SK-N-SH (cell line): ENCODE results near the gene CBLN1. TPM values are rescaled to one million over a fixed set of nuclear protein-coding genes. Genes with fewer than 3 reads are reported as not detected.

Experiments
- CTCF ChIA-PET: fragments of 300-600, 350-600 bp; formaldehyde crosslinking; extraction: SDS; loops from one replicate; lab custom pipeline; 2021; lab: Yijun Ruan, JAX
- POLR2A ChIA-PET: fragments of 350-600 bp; sonication (Branson Sonifier 250); formaldehyde crosslinking; extraction: SDS; loops from one replicate; lab custom pipeline; 2020; ENCODE audit warnings: antibody characterized with exemption, inconsistent platforms; lab: Yijun Ruan, JAX
- DNase-seq: peaks from one replicate; pipeline ENCODE4 v3.0.0; 2012
- H2AFZ ChIP-seq: fragments of 200-600 bp; sonication (generic); 2 replicates; pipeline ENCODE4 v1.8.1; 2016; ENCODE audit warnings: antibody characterized with exemption, mild to moderate bottlenecking, low read depth
- H3F3A ChIP-seq: fragments of 200-600 bp; sonication (generic); replicated peaks from 2 replicates; pipeline ENCODE3; 2016; ENCODE audit warnings: antibody characterized with exemption, mild to moderate bottlenecking; ENCODE audit not compliant: insufficient read depth
- H3K27ac ChIP-seq, 2 experiments: fragments of 200-500 bp in 1 of 2; fragments of 200-600 bp in 1 of 2; sonication (Bioruptor generic) in 1 of 2; sonication (generic), shearing (Covaris generic) in 1 of 2; 2 replicates each; pipeline versions ENCODE4 v1.5.1 to v1.6.1; 2014 to 2016; ENCODE audit warnings: low read depth in 2 of 2, inconsistent platforms in 1 of 2, low read length in 1 of 2, mild to moderate bottlenecking in 1 of 2, mixed read lengths in 1 of 2
- H3K27me3 ChIP-seq: fragments of 200-600 bp; sonication (generic), shearing (Covaris generic); 2 replicates; pipeline ENCODE4 v1.6.1; 2016; ENCODE audit warnings: mixed run types; ENCODE audit not compliant: insufficient read depth
- H3K36me3 ChIP-seq, 2 experiments: fragments of 200-500 bp in 1 of 2; fragments of 200-600 bp in 1 of 2; sonication (Bioruptor generic) in 1 of 2; sonication (generic) in 1 of 2; replicated peaks in 1 of 2; 2 replicates each; pipeline versions ENCODE3 to v1.5.1; 2014 to 2016; ENCODE audit warnings: low read length in 1 of 2, mild to moderate bottlenecking in 1 of 2; ENCODE audit not compliant: insufficient read depth in 2 of 2, control insufficient read depth in 1 of 2
- H3K4me1 ChIP-seq, 2 experiments: fragments of 200-500 bp in 1 of 2; fragments of 200-600 bp in 1 of 2; sonication (Bioruptor generic) in 1 of 2; sonication (generic), shearing (Covaris generic) in 1 of 2; 2 replicates each; pipeline versions ENCODE4 v1.5.1 to v1.6.1; 2014 to 2016; ENCODE audit warnings: low read depth in 1 of 2, low read length in 1 of 2, mixed run types in 1 of 2; ENCODE audit not compliant: insufficient read depth in 2 of 2, control insufficient read depth in 1 of 2
- H3K4me2 ChIP-seq: fragments of 200-600 bp; sonication (generic), shearing (Covaris generic); 2 replicates; pipeline ENCODE4 v1.6.1; 2017; ENCODE audit warnings: mixed run types
- H3K4me3 ChIP-seq, 2 experiments: fragments of 200-500 bp in 1 of 2; fragments of 200-600 bp in 1 of 2; sonication (Bioruptor generic) in 1 of 2; sonication (generic), shearing (Covaris generic) in 1 of 2; 2 replicates each; pipeline versions ENCODE4 v1.5.1 to v1.8.1; 2014 to 2016; ENCODE audit warnings: low read depth in 2 of 2, inconsistent platforms in 1 of 2, low read length in 1 of 2, mild to moderate bottlenecking in 1 of 2, mixed read lengths in 1 of 2, moderate library complexity in 1 of 2
- H3K79me2 ChIP-seq: fragments of 200-600 bp; sonication (generic); 2 replicates; pipeline ENCODE4 v1.8.1; 2017; ENCODE audit warnings: mild to moderate bottlenecking; ENCODE audit not compliant: insufficient read depth
- H3K9ac ChIP-seq: fragments of 200-600 bp; sonication (generic); 2 replicates; pipeline ENCODE4 v1.6.1; 2017; ENCODE audit warnings: mixed run types
- H3K9me2 ChIP-seq: fragments of 200-600 bp; sonication (generic); 2 replicates; pipeline ENCODE4 v1.6.1; 2017; ENCODE audit warnings: mixed run types
- H3K9me3 ChIP-seq: fragments of 200-600 bp; sonication (generic); 2 replicates; pipeline ENCODE4 v1.6.1; 2017; ENCODE audit warnings: mixed run types, mild to moderate bottlenecking, moderate library complexity
- H4K20me1 ChIP-seq: fragments of 200-600 bp; sonication (generic); 2 replicates; pipeline ENCODE4 v1.6.1; 2017; ENCODE audit warnings: mild to moderate bottlenecking, mixed run types; ENCODE audit not compliant: insufficient read depth
- CTCF ChIP-seq: fragments of 200-600 bp; sonication (generic); IDR thresholded peaks from 2 replicates; pipeline ENCODE4 v1.6.1; 2017; ENCODE audit warnings: antibody characterized with exemption, mild to moderate bottlenecking, moderate library complexity
- EZH2phosphoT487 ChIP-seq: fragments of 200-600 bp; sonication (generic); IDR thresholded peaks from 2 replicates; pipeline ENCODE4 v1.6.1; 2017; ENCODE audit warnings: low read depth, mixed run types, mild to moderate bottlenecking, antibody characterized with exemption, moderate library complexity, borderline replicate concordance
- FOXM1 ChIP-seq: IDR thresholded peaks from 2 replicates; pipeline ENCODE4 v1.4.0; 2012; ENCODE audit warnings: low read depth, mild to moderate bottlenecking
- GATA2 ChIP-seq: sonication (generic); formaldehyde crosslinking; IDR thresholded peaks from 2 replicates; pipeline ENCODE4 v1.5.0; 2020; ENCODE audit warnings: mild to moderate bottlenecking, missing genetic modification reagents
- MAX ChIP-seq: IDR thresholded peaks from 2 replicates; pipeline ENCODE4 v1.4.0; 2012; ENCODE audit warnings: low read depth
- NFIC ChIP-seq: IDR thresholded peaks from 2 replicates; pipeline ENCODE4 v1.4.0; 2012; ENCODE audit warnings: borderline replicate concordance
- SIN3A ChIP-seq: IDR thresholded peaks from 2 replicates; pipeline ENCODE4 v1.6.1; 2012; ENCODE audit warnings: low read depth, mild to moderate bottlenecking, low read length, moderate library complexity, borderline replicate concordance
- SMC3 ChIP-seq: IDR thresholded peaks from 2 replicates; pipeline ENCODE4 v1.6.1; 2012; ENCODE audit warnings: low read depth, low read length, improper control_type of control experiment
- YY1 ChIP-seq: IDR thresholded peaks from 2 replicates; pipeline ENCODE4 v1.4.0; 2012; ENCODE audit warnings: low read depth, mild to moderate bottlenecking
- ZBTB33 ChIP-seq: IDR thresholded peaks from 2 replicates; pipeline ENCODE4 v1.4.0; 2012; ENCODE audit warnings: low read depth, borderline replicate concordance
- WGBS: methylation state at CpG from one replicate; pipeline ENCODE4 v1.1.6; 2017; ENCODE audit warnings: low lambda C conversion rate; 5-methylcytosine and 5-hydroxymethylcytosine counted together
- polyA plus RNA-seq, 3 experiments: library from polyadenylated mRNA; depleted of rRNA; stranded (reverse); fragments of >200 nt; gene quantifications; 2 replicates each; pipeline ENCODE4 v1.2.3, GENCODE V29; 2012
- TF ChIP-seq, protein P1 (sequence below): IDR thresholded peaks from 2 replicates; pipeline ENCODE4; 2012

Gene CBLN1
- polyA plus RNA-seq, 1 of the 3 experiments (the other 2 are of a cell fraction) = not detected

DNA sequence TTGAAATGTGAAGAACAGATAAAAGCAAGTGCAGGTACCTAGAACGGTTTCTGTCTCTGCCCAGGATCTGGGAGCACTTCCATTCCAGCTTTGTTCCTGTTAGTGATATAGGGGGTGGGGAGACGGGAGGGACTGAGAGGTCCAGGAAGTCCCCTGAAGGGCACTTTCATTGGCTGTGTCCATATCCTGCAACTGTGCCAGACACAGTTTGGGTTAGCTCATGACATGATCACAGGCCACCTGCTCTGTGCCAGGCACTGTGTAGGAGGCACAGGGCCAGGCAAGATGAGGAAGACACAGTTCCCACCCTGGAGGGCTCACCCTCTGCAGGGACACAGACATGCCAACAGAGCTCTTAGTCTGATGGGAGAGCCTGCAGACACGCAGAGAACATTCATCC, 7.9 kb downstream of the CBLN1 start:
- no peak overlapping the region for H2AFZ ChIP-seq
- ChIA-PET CTCF (interaction anchor here (0.8 kb wide), 1 partner anchor 9 kb away, joined by 4 read pairs; no protein-coding TSS in a partner anchor), POLR2A (no interaction called here)
- DNase-seq = no peak
- H3F3A ChIP-seq = no peaks in the 10 kb centered on the region
- WGBS = 16% methylated on average over 3 of the region's 3 CpGs
- H3K36me3 ChIP-seq = no peaks in the 10 kb centered on the region
- H3K9ac ChIP-seq = no peak overlapping the region
- H3K27ac ChIP-seq = no peak overlapping the region
- no peaks in the 10 kb centered on the region for H3K27me3 ChIP-seq
- no peaks in the 10 kb centered on the region for H3K9me2 ChIP-seq
- H3K4me3 ChIP-seq = no peak overlapping the region
- no peak for TF ChIP-seq YY1
- TF ChIP-seq GATA2 (CRISPR knock-in tag) = no peak
- no peak for TF ChIP-seq CTCF
- no peak for TF ChIP-seq EZH2phosphoT487
- TF ChIP-seq SMC3 = no peak
- TF ChIP-seq NFIC = no peak
- no peak for TF ChIP-seq MAX
- no peaks in the 10 kb centered on the region; a peak in 1 of 4 replicates for H3K4me1 ChIP-seq
- H3K9me3 ChIP-seq = no peaks in the 10 kb centered on the region
- H3K79me2 ChIP-seq = no peaks in the 10 kb centered on the region
- no peak overlapping the region for H3K4me2 ChIP-seq
- no peaks in the 10 kb centered on the region for H4K20me1 ChIP-seq

DNA sequence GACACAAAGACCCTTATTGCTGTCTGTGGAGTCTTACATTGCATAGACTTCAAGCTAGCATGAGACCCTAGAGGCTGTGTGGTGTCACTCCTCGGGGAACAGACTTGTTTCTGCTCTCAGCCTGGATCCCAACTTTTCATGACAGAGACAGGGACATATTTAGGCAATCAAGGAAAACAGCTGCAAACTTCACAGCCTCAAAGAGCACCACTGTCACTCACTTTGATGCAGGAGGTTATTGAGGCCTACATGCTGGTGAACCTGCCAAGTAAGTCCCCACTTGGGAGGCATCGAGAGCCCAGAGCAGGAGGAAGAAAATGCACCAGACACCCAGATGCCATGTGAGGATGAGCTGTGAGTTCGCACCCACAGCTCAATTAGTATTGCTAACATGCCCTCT, 10.3 kb downstream of the CBLN1 start:
- no peaks in the 10 kb centered on the region for H3K9me2 ChIP-seq
- H3K4me1 ChIP-seq = no peaks in the 10 kb centered on the region; a peak in 1 of 4 replicates
- H2AFZ ChIP-seq = no peak overlapping the region
- CTCF ChIA-PET = interaction anchor here (0.8 kb wide), 1 partner anchor 78 kb away, joined by 3 read pairs; no protein-coding TSS in a partner anchor
- no peak overlapping the region for H3K27ac ChIP-seq
- no peak for TF ChIP-seq NFIC
- no peaks in the 10 kb centered on the region for H3K36me3 ChIP-seq
- no peak for DNase-seq
- H4K20me1 ChIP-seq = no peaks in the 10 kb centered on the region
- no peak overlapping the region for H3K9ac ChIP-seq
- H3F3A ChIP-seq = no peaks in the 10 kb centered on the region
- no peaks in the 10 kb centered on the region for H3K79me2 ChIP-seq
- H3K9me3 ChIP-seq = no peaks in the 10 kb centered on the region
- 2% methylated on average over 3 of the region's 3 CpGs for WGBS
- POLR2A ChIA-PET = interaction anchor here (0.8 kb wide), 1 partner anchor 11 kb away, joined by 3 read pairs; no protein-coding TSS in a partner anchor
- no peak overlapping the region for H3K4me3 ChIP-seq
- no peaks in the 10 kb centered on the region for H3K27me3 ChIP-seq
- no peak overlapping the region for H3K4me2 ChIP-seq

DNA sequence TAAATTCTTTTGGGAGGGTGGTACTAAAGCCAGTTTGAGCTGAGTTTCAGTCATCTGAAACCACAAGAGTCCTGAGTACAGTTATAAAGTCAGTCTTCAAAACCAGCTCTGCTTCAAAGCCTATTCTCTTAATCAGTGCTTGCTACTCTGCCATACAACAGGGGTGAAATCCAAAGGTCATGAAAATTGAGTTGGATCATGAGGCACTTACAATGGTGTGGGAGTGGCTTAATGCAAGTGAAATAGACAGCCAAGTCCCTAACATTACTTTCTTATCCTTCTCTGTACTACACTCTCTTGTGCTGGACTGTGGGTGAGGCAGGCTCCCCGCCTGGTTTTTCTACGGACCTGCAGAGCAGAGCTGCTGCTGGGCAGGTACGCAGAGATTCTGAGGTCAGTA, 12.4 kb downstream of the CBLN1 start:
- POLR2A ChIA-PET = no interaction called here
- H3K9ac ChIP-seq = no peak overlapping the region
- no peak for DNase-seq
- no peaks in the 10 kb centered on the region for H3K79me2 ChIP-seq
- H3K4me1 ChIP-seq = no peaks in the 10 kb centered on the region; a peak in 1 of 4 replicates
- CTCF ChIA-PET = interaction anchor here (2.6 kb wide), 1 partner anchor 8 kb away, joined by 8 read pairs; no protein-coding TSS in a partner anchor
- H3F3A ChIP-seq = no peaks in the 10 kb centered on the region
- H3K27ac ChIP-seq = no peak overlapping the region
- no peak overlapping the region for H3K4me2 ChIP-seq
- no peak overlapping the region for H2AFZ ChIP-seq
- H3K4me3 ChIP-seq = no peak overlapping the region
- H3K9me3 ChIP-seq = no peaks in the 10 kb centered on the region
- H4K20me1 ChIP-seq = no peaks in the 10 kb centered on the region
- 5% methylated on average over 3 of the region's 3 CpGs for WGBS
- H3K27me3 ChIP-seq = no peaks in the 10 kb centered on the region
- no peaks in the 10 kb centered on the region for H3K9me2 ChIP-seq
- no peaks in the 10 kb centered on the region for H3K36me3 ChIP-seq
- TF ChIP-seq, protein P1, sequence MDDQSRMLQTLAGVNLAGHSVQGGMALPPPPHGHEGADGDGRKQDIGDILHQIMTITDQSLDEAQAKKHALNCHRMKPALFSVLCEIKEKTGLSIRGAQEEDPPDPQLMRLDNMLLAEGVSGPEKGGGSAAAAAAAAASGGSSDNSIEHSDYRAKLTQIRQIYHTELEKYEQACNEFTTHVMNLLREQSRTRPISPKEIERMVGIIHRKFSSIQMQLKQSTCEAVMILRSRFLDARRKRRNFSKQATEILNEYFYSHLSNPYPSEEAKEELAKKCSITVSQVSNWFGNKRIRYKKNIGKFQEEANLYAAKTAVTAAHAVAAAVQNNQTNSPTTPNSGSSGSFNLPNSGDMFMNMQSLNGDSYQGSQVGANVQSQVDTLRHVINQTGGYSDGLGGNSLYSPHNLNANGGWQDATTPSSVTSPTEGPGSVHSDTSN = no peak
- TF ChIP-seq FOXM1 (no peak), SIN3A (no peak), SMC3 (no peak), ZBTB33 (no peak), CTCF (no peak)
- TF ChIP-seq, all 33 proteins: peak for 0
